ENCODE measurements around the gene NKIRAS2.

DNA sequence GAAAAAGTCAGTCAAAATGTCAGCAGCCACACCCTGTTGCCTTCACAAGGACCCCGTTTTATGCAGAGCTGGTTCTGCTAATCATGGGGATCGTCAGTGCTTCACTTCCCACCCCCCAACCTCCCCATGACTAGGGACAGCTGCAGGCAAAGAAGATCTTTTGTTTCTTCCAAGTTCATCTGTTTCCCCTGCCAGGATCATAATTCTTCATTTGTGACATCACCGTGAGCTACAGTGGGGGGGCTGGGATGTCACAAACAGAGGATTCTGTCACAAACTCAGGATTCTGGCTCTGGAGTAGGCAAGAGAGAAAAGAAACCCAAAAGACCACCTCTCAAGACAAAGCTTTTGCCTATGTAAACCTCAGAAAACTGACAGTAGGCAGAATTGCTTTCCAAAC lies 27.3 kb upstream of the NKIRAS2 start:
- no peak for TF ChIP-seq POLR2A (IDR thresholded peaks at IDR 0.05; ENCODE audit: low read depth, low read length)
- TF ChIP-seq, protein P1, sequence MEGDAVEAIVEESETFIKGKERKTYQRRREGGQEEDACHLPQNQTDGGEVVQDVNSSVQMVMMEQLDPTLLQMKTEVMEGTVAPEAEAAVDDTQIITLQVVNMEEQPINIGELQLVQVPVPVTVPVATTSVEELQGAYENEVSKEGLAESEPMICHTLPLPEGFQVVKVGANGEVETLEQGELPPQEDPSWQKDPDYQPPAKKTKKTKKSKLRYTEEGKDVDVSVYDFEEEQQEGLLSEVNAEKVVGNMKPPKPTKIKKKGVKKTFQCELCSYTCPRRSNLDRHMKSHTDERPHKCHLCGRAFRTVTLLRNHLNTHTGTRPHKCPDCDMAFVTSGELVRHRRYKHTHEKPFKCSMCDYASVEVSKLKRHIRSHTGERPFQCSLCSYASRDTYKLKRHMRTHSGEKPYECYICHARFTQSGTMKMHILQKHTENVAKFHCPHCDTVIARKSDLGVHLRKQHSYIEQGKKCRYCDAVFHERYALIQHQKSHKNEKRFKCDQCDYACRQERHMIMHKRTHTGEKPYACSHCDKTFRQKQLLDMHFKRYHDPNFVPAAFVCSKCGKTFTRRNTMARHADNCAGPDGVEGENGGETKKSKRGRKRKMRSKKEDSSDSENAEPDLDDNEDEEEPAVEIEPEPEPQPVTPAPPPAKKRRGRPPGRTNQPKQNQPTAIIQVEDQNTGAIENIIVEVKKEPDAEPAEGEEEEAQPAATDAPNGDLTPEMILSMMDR (conservative IDR thresholded peaks at IDR 0.05; ENCODE audit: low read depth, low read length): no peak
- TF ChIP-seq, protein P2, sequence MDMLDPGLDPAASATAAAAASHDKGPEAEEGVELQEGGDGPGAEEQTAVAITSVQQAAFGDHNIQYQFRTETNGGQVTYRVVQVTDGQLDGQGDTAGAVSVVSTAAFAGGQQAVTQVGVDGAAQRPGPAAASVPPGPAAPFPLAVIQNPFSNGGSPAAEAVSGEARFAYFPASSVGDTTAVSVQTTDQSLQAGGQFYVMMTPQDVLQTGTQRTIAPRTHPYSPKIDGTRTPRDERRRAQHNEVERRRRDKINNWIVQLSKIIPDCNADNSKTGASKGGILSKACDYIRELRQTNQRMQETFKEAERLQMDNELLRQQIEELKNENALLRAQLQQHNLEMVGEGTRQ (IDR thresholded peaks at IDR 0.05; ENCODE audit: low read depth, low read length): no peak
- no peak for TF ChIP-seq SMC3 (IDR thresholded peaks at IDR 0.05; ENCODE audit: low read depth, low read length)
- no peak for TF ChIP-seq CEBPB (IDR thresholded peaks at IDR 0.05; ENCODE audit: low read depth, low read length)
- TF ChIP-seq MAZ (IDR thresholded peaks at IDR 0.05; ENCODE audit: borderline replicate concordance, low read depth, low read length): no peak
- TF ChIP-seq CHD1 (IDR thresholded peaks at IDR 0.05; ENCODE audit: low read depth, low read length): no peak
